HepG2 (cell line): ENCODE results near the gene LAMB2. TPM values are rescaled to one million over a fixed set of nuclear protein-coding genes. Genes with fewer than 3 reads are reported as not detected.

Experiments used
- ATAD3A ChIP-seq: sonication (generic); formaldehyde crosslinking; IDR thresholded peaks from 2 replicates; pipeline ENCODE4 v1.4.0; 2020; ENCODE audit warnings: missing genetic modification reagents
- CREBL2 ChIP-seq: sonication (generic); formaldehyde crosslinking; IDR thresholded peaks from 2 replicates; pipeline ENCODE4 v1.8.1; 2023; ENCODE audit warnings: missing genetic modification reagents, mild to moderate bottlenecking, borderline replicate concordance
- HINFP ChIP-seq: sonication (generic); formaldehyde crosslinking; IDR thresholded peaks from 2 replicates; pipeline ENCODE4 v1.4.0; 2020; ENCODE audit warnings: low read depth, mild to moderate bottlenecking, missing genetic modification reagents
- HNF1B ChIP-seq: sonication (generic); formaldehyde crosslinking; IDR thresholded peaks from 2 replicates; pipeline ENCODE4 v1.5.1; 2020; ENCODE audit warnings: mild to moderate bottlenecking, moderate library complexity, missing genetic modification reagents
- HOMEZ ChIP-seq: IDR thresholded peaks from 2 replicates; pipeline ENCODE4 v1.6.1; 2016; ENCODE audit warnings: low read depth
- KDM1A ChIP-seq: IDR thresholded peaks from 2 replicates; pipeline ENCODE4 v1.6.1; 2016; ENCODE audit warnings: missing compliant biosample characterization
- PCBP1 ChIP-seq: fragments of 200-400 bp; formaldehyde crosslinking; IDR thresholded peaks from 2 replicates; pipeline ENCODE4 v1.6.1; 2017; ENCODE audit warnings: mild to moderate bottlenecking, low read depth, low read length, borderline replicate concordance
- REST ChIP-seq, 2 experiments: IDR thresholded peaks; 2 replicates each; pipeline ENCODE4 v1.6.1; 2011 to 2012; ENCODE audit warnings: low read length in 2 of 2, borderline replicate concordance in 1 of 2, low read depth in 1 of 2, mild to moderate bottlenecking in 1 of 2, moderate library complexity in 1 of 2
- RFX1 ChIP-seq: fragments of 450-650 bp; IDR thresholded peaks from 2 replicates; pipeline ENCODE4 v1.6.1; 2017
- SRY ChIP-seq: sonication (generic); formaldehyde crosslinking; IDR thresholded peaks from 2 replicates; pipeline ENCODE4 v1.8.0; 2022; ENCODE audit warnings: mild to moderate bottlenecking, missing genetic modification reagents
- ZBTB37 ChIP-seq: sonication (generic); formaldehyde crosslinking; IDR thresholded peaks from 2 replicates; pipeline ENCODE4 v1.4.0; 2020; ENCODE audit warnings: mild to moderate bottlenecking, missing genetic modification reagents
- ZC3H13 ChIP-seq: sonication (generic); formaldehyde crosslinking; IDR thresholded peaks from 2 replicates; pipeline ENCODE4 v1.8.1; 2023; ENCODE audit warnings: mild to moderate bottlenecking, missing genetic modification reagents, moderate library complexity
- ZNF746 ChIP-seq: sonication (generic); formaldehyde crosslinking; IDR thresholded peaks from 2 replicates; pipeline ENCODE4 v1.8.0; 2022; ENCODE audit warnings: mild to moderate bottlenecking, missing genetic modification reagents
- ZNF749 ChIP-seq: sonication (generic); formaldehyde crosslinking; IDR thresholded peaks from 2 replicates; pipeline ENCODE4 v1.8.0; 2022; ENCODE audit warnings: mild to moderate bottlenecking, missing genetic modification reagents, moderate library complexity, borderline replicate concordance
- ZUFSP ChIP-seq: sonication (generic); formaldehyde crosslinking; IDR thresholded peaks from 2 replicates; pipeline ENCODE4 v1.9.0; 2021; ENCODE audit warnings: missing genetic modification reagents, mild to moderate bottlenecking, borderline replicate concordance
- polyA plus RNA-seq, 8 experiments: library from polyadenylated mRNA; depleted of rRNA in 3 of 8; stranded (reverse) in 7 of 8; unstranded in 1 of 8; fragments of >200 nt; fragmentation: Illumina TruSeq in 4 of 8; extraction: Trizol in 4 of 8; gene quantifications; 2 replicates each; pipeline versions ENCODE4 v1.2.1 to v1.2.3, GENCODE V29; 2011 to 2016; ENCODE audit warnings: low read depth in 4 of 8, missing spikeins in 1 of 8, mixed read lengths in 1 of 8; ENCODE audit not compliant: insufficient read depth in 1 of 8
- total RNA-seq, 5 experiments: library from RNA; depleted of rRNA; stranded (reverse); fragments of >200 nt; fragmentation: Illumina TruSeq; extraction: Trizol; gene quantifications; 2 replicates each; pipeline ENCODE4 v1.2.3, GENCODE V29; 2016; ENCODE audit warnings: low read depth in 1 of 5

Gene LAMB2
- total and polyA plus RNA-seq, 2 of the 13 experiments (the other 11 are each of a cell fraction or from before 2014, with no cell fraction given), result 208 to 443 TPM

- TF ChIP-seq HNF1B (CRISPR knock-in tag) (no peak; the same call in 1 of the 2 replicates), HOMEZ (CRISPR knock-in tag) (no peak), SRY (no peak), HINFP (no peak), RFX1 (no peak), KDM1A (CRISPR knock-in tag) (no peak), ZNF746 (CRISPR knock-in tag) (no peak), PCBP1 (no peak), REST (IDR thresholded peaks at IDR 0.05; ENCODE audit: borderline replicate concordance in 1 of 2, low read depth in 1 of 2, low read length in 2 of 2) (no peak), ZNF749 (CRISPR knock-in tag) (no peak), ATAD3A (no peak), ZC3H13 (no peak; the same call in 1 of the 2 replicates), ZUFSP (CRISPR knock-in tag) (no peak), CREBL2 (CRISPR knock-in tag) (peak; percentile 55; the same call in 1 of the 2 replicates), ZBTB37 (CRISPR knock-in tag) (no peak)
These were observed 39.7 kb downstream of the LAMB2 start (continued) for GRCh38 chr3:49092938-49093852.
